PC-9 (cell line): ENCODE measurements around the gene IFIT5. TPM values are rescaled to one million over a fixed set of nuclear protein-coding genes. Genes with fewer than 3 reads are reported as not detected.
A peak's percentile ranks its signal among the peaks of the same experiment; 100 is the strongest.

Source experiments
- BruUV-seq: library from RNA; stranded (reverse); fragments of 400-500 nt; replicated peaks from 2 replicates; lab custom pipeline; 2021; lab: Mats Ljungman, UMichigan
- CTCF ChIA-PET: fragments of 300-600 bp; sonication (Branson Sonifier 250); formaldehyde crosslinking; loops from one replicate; lab custom pipeline; 2022; ENCODE audit warnings: antibody characterized with exemption; lab: Charles Lee
- POLR2A ChIA-PET: fragments of 300-600 bp; sonication (Branson Sonifier 250); formaldehyde crosslinking; loops from one replicate; lab custom pipeline; 2022; ENCODE audit warnings: antibody characterized with exemption; ENCODE audit not compliant: unreplicated experiment; lab: Charles Lee
- DNase-seq, 2 experiments: peaks; one replicate each; pipeline versions ENCODE4 v3.0.0 to v3.0.0-alpha.2; 2015 to 2022; ENCODE audit warnings: mixed read lengths in 1 of 2
- H2AFZ ChIP-seq: fragments of 200-600 bp; sonication (generic); 2 replicates; pipeline ENCODE4 v1.8.1; 2017; ENCODE audit warnings: antibody characterized with exemption
- H3F3A ChIP-seq: fragments of 200-600 bp; sonication (generic); 2 replicates; pipeline ENCODE4 v1.8.1; 2017; ENCODE audit warnings: antibody characterized with exemption, mild to moderate bottlenecking, low read depth; ENCODE audit not compliant: insufficient read depth
- H3K27ac ChIP-seq: fragments of 200-600 bp; sonication (generic); 2 replicates; pipeline ENCODE4 v1.6.1; 2016; ENCODE audit warnings: mixed run types
- H3K27me3 ChIP-seq: fragments of 200-600 bp; sonication (generic); 2 replicates; pipeline ENCODE4 v1.6.1; 2016; ENCODE audit warnings: low read depth, mixed run types; ENCODE audit not compliant: insufficient read depth
- H3K36me3 ChIP-seq: fragments of 200-600 bp; sonication (generic); 2 replicates; pipeline ENCODE4 v1.6.1; 2016; ENCODE audit warnings: low read depth, mixed run types
- H3K4me1 ChIP-seq: fragments of 200-600 bp; sonication (generic); replicated peaks from 2 replicates; pipeline ENCODE4 v1.6.1; 2016; ENCODE audit warnings: mixed run types; ENCODE audit not compliant: insufficient read depth
- H3K4me2 ChIP-seq: fragments of 200-600 bp; sonication (generic); 2 replicates; pipeline ENCODE4 v1.6.1; 2017; ENCODE audit warnings: mixed run types
- H3K4me3 ChIP-seq: fragments of 200-600 bp; sonication (generic); 2 replicates; pipeline ENCODE4 v1.6.1; 2016; ENCODE audit warnings: mixed run types
- H3K79me2 ChIP-seq: fragments of 200-600 bp; sonication (generic); 2 replicates; pipeline ENCODE4 v1.6.1; 2017; ENCODE audit warnings: low read depth, mixed run types
- H3K9me2 ChIP-seq: fragments of 200-600 bp; sonication (generic); 2 replicates; pipeline ENCODE4 v1.8.1; 2017; ENCODE audit warnings: mild to moderate bottlenecking; ENCODE audit not compliant: insufficient read depth
- H3K9me3 ChIP-seq: fragments of 200-600 bp; sonication (generic); 2 replicates; pipeline ENCODE4 v1.8.1; 2016; ENCODE audit warnings: low read depth; ENCODE audit not compliant: insufficient read depth
- H4K20me1 ChIP-seq: fragments of 200-600 bp; sonication (generic); 2 replicates; pipeline ENCODE4 v1.8.1; 2017; ENCODE audit not compliant: insufficient read depth
- EZH2 ChIP-seq: fragments of 200-600 bp; sonication (generic); IDR thresholded peaks from 2 replicates; pipeline ENCODE4 v1.8.0; 2017; ENCODE audit warnings: antibody characterized with exemption, low read depth
- intact Hi-C: fragments of 100-400 bp; cut with micrococcal nuclease; formaldehyde crosslinking; loops from one replicate; pipeline ENCODE4 v1.10.0; 2022; ENCODE audit not compliant: unreplicated experiment
- total RNA-seq: library from RNA; stranded (reverse); gene quantifications from 2 replicates; pipeline ENCODE4 v1.2.3, GENCODE V29; 2021
- TF ChIP-seq, protein P1 (sequence below): fragments of 200-600 bp; sonication (generic); conservative IDR thresholded peaks from 2 replicates; pipeline ENCODE4 v1.6.1; 2017; ENCODE audit warnings: mixed run types, antibody characterized with exemption, mild to moderate bottlenecking, moderate library complexity

The IFIT5 gene
- total RNA-seq, 1 experiment from 2014 or later = 1.9 TPM

DNA sequence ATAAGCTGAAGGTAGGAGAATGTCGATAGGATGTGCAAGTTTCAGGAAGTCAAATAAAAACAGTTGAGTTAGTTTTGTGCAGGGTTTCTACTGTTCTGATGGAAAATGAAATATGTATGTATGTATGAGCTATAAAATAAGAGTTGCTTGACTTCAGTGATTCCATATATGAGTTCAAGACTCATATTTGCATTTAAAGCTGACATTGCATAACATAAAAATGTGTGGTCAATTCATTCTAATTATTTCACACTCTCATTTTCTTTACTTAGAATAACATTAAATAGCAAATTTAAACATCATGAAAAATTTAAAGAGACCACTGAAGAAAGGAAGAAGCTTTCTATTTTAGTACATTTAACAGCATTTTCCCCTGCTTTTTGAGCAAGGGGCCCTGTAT is 37.8 kb downstream of the IFIT5 start:
- no peaks in the 10 kb centered on the region for H3K36me3 ChIP-seq
- TF ChIP-seq, protein P1, sequence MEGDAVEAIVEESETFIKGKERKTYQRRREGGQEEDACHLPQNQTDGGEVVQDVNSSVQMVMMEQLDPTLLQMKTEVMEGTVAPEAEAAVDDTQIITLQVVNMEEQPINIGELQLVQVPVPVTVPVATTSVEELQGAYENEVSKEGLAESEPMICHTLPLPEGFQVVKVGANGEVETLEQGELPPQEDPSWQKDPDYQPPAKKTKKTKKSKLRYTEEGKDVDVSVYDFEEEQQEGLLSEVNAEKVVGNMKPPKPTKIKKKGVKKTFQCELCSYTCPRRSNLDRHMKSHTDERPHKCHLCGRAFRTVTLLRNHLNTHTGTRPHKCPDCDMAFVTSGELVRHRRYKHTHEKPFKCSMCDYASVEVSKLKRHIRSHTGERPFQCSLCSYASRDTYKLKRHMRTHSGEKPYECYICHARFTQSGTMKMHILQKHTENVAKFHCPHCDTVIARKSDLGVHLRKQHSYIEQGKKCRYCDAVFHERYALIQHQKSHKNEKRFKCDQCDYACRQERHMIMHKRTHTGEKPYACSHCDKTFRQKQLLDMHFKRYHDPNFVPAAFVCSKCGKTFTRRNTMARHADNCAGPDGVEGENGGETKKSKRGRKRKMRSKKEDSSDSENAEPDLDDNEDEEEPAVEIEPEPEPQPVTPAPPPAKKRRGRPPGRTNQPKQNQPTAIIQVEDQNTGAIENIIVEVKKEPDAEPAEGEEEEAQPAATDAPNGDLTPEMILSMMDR = no peak
- no peak for TF ChIP-seq EZH2
- no peaks in the 10 kb centered on the region for H3K9me3 ChIP-seq
- no peaks in the 10 kb centered on the region for H3K27me3 ChIP-seq
- H3F3A ChIP-seq = no peaks in the 10 kb centered on the region
- no peak overlapping the region for H3K4me2 ChIP-seq
- CTCF ChIA-PET = no interaction called here
- no peaks in the 10 kb centered on the region for H3K4me1 ChIP-seq
- POLR2A ChIA-PET = no interaction called here
- H3K9me2 ChIP-seq = no peaks in the 10 kb centered on the region; the same call in 1 of the 2 replicates
- intact Hi-C loops = no loop called here
- BruUV-seq = no TSS peak
- H4K20me1 ChIP-seq = no peaks in the 10 kb centered on the region
- H3K4me3 ChIP-seq = no peak overlapping the region
- H3K27ac ChIP-seq = no peak overlapping the region
- DNase-seq = no peak
- H2AFZ ChIP-seq = no peak overlapping the region
- H3K79me2 ChIP-seq = no peaks in the 10 kb centered on the region

DNA sequence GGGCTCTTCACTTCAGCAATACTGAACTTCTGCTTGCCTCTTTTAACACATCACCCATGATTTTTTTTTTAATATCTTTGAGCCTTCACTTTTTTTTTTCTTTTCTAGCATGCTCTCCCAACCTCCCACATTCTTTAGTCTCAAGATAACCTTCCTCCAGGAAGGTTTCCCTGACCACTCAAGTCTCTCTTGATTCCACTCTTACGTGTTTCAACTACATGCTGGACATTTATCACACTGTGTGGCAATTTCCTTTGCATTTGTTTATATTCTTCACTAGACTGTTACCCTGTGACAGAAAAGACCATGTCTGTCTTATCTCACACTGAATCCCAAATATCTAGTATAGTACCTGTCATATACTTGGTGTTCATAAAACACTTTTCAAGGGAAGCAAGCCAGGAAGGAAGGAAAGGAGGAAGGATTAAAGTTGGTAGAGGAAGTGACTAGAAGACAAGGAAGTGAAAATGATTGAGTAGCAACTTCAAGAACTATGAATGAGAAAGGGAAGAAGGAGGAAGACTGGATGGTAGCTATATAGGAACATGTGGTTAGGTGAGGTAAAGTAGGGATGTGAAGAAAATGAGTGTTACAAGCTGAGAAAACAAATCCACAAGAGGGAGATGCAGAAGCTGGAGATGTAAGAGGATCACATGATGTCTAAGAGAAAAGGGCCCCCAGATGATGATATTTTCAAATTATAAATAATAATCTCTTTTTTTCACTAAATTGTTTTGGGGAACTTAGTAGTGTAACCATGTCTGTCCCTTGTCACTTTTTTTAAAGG is 40.4 kb downstream of the IFIT5 start:
- Histone ChIP-seq H2AFZ (no peak overlapping the region), H3K4me2 (no peak overlapping the region), H3F3A (no peaks in the 10 kb centered on the region), H3K9me3 (no peaks in the 10 kb centered on the region), H3K27ac (no peak overlapping the region), H3K4me3 (no peak overlapping the region), H4K20me1 (no peaks in the 10 kb centered on the region), H3K36me3 (no peaks in the 10 kb centered on the region), H3K79me2 (no peaks in the 10 kb centered on the region), H3K9me2 (no peaks in the 10 kb centered on the region; the same call in 1 of the 2 replicates), H3K4me1 (no peaks in the 10 kb centered on the region; the same call in 1 of the 2 replicates), H3K27me3 (no peaks in the 10 kb centered on the region)
- ChIA-PET POLR2A (no interaction called here), CTCF (no interaction called here)
- intact Hi-C loops = no loop called here
- TF ChIP-seq, protein P1 = no peak
- TF ChIP-seq EZH2 = no peak
- no peak for DNase-seq
- BruUV-seq = no TSS peak

DNA sequence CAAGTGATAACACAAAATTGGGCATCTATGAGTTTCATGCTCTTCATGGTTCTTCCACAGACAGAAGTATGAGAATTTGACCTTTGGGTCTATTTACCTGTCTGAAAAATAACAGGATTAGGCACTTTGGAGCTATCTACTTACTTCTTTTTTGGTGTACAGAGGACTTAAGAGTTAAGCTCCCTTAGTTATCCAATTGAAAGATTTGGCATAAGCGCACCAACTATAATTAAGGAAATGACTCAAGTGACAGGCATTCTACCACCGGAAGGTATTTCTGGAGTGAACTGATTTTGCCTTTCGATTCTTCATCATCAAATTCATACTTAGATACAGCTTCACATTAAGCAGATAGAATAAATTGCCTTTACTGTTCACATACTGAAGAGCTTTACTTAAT is 43.9 kb downstream of the IFIT5 start:
- intact Hi-C loops = no loop called here
- DNase-seq = peak in 1 of 2 experiments; percentile 63
- no peaks in the 10 kb centered on the region for H3K9me2 ChIP-seq
- H2AFZ ChIP-seq = no peak overlapping the region
- no peaks in the 10 kb centered on the region for H3F3A ChIP-seq
- H3K4me1 ChIP-seq = no peaks in the 10 kb centered on the region; the same call in 1 of the 2 replicates
- no peak overlapping the region for H3K27ac ChIP-seq
- H3K36me3 ChIP-seq = no peaks in the 10 kb centered on the region
- no peaks in the 10 kb centered on the region for H3K27me3 ChIP-seq
- CTCF ChIA-PET = no interaction called here
- no TSS peak for BruUV-seq
- H3K4me2 ChIP-seq = peak overlapping the region; percentile 42
- no peaks in the 10 kb centered on the region for H3K79me2 ChIP-seq
- POLR2A ChIA-PET = interaction anchor here (0.7 to 1.1 kb wide), 2 partner anchors 26 to 106 kb away, joined by 3 to 8 read pairs; no protein-coding TSS in a partner anchor
- no peaks in the 10 kb centered on the region for H3K9me3 ChIP-seq
- no peaks in the 10 kb centered on the region for H4K20me1 ChIP-seq
- no peak overlapping the region for H3K4me3 ChIP-seq
- no peak for TF ChIP-seq EZH2
- TF ChIP-seq, protein P1 = no peak
